AG10803 (cell line): ENCODE data around the gene SETDB2.
A peak's percentile ranks its signal among the peaks of the same experiment; 100 is the strongest.

ENCODE experiments used
- DNase-seq: peaks from one replicate; pipeline ENCODE4 v3.0.0; 2010; ENCODE audit warnings: low read depth
- H3K4me3 ChIP-seq: 2 replicates; pipeline ENCODE4 v1.5.1; 2011; ENCODE audit warnings: mild to moderate bottlenecking, low read length, control low read depth
- CTCF ChIP-seq: conservative IDR thresholded peaks from 2 replicates; pipeline ENCODE4 v1.5.1; 2011; ENCODE audit warnings: mild to moderate bottlenecking, low read length, control low read depth, inconsistent platforms

The SETDB2 gene

GRCh38 chr13:49443704-49444523, at the start of gene SETDB2, which contains the start of gene CAB39L:
Gene SETDB2 (plus strand): TSS chr13:49444274. CDS start chr13:49451894, 7,620 bp downstream.
Gene CAB39L (minus strand): TSS chr13:49444064. CDS start chr13:49382910, 61,154 bp downstream.
- H3K4me3 ChIP-seq, result peak within 1 kb of the TSS; percentile 91
- peak; percentile 50 for TF ChIP-seq CTCF
- DNase-seq, result peak; percentile 98

GRCh38 chr13:49395451-49395865, 48.6 kb upstream of the SETDB2 start:
- TF ChIP-seq CTCF, result no peak
- H3K4me3 ChIP-seq, result no peak overlapping the region
- DNase-seq, result peak; percentile 50

DNA sequence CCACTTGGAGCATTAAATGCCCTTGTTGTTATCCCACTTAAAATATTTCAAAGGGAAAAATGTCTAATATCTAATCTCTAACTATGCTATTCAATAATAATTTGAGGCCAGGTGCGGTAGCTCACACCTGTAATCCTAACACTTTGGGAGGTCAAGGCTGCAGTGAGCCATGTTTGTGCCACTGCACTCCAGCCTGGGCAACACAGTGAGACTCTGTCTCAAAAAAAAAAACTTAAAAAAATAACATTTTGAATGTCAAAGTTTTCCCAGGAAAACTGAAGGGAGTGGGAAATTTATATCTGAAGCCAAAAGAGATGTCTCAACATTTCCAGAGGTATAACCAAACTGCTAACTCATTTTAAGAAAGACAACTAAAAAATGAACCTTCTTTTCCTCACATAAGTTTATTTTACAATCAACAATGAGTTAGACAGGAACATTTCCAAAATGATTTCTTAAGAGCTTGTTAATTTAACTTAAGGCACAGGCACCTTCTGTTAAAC, 48.1 kb upstream of the SETDB2 start:
- H3K4me3 ChIP-seq, result no peak overlapping the region
- TF ChIP-seq CTCF, result no peak
- no peak for DNase-seq

GRCh38 chr13:49399801-49400472, 44.1 kb upstream of the SETDB2 start:
- H3K4me3 ChIP-seq, result no peak overlapping the region
- DNase-seq, result no peak
- no peak for TF ChIP-seq CTCF

DNA sequence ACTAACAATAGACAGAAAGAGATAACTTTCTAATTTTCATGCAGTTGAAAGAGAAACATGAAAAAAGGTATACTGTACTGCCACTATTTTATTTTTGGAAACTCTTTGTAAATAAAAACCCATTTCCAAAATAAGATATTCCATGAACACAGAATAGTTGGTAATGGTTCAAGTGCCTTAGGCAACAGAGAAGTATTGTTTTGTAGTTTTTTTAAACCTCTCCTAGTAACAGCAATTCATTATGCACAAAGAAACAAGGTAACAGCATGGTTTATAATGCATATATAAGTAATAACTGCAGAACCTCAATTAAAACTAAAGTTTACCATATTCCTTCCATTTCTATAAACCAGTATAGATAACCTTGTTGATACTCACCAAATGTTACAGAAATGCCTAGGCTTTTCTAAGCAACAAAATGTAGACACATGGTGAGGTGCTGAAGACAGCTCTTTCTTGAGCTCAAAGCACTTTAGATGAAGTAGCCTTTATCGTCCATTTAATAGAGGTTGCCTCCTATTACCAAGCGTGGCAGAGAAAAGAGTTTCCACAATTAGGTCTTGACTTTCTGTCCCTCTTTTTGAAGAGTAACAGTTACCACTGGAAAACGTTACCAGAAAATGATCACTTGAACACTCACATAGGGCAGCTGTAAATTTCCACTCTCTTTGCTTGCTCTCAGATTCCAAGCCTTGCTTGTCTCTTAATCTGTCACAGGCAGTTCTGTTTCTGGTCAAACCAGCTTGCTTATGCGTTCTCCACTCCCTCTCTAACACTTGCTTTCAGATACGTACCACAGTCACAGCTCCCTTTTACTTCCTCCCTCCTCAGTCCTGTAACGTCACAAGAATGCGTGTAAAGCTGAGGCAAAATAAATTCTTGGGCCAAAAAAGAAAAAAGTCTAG, 43.1 kb upstream of the SETDB2 start:
- H3K4me3 ChIP-seq, result no peak overlapping the region; the same call in none of the 2 replicates
- DNase-seq, result peak; percentile 62
- TF ChIP-seq CTCF, result no peak

DNA sequence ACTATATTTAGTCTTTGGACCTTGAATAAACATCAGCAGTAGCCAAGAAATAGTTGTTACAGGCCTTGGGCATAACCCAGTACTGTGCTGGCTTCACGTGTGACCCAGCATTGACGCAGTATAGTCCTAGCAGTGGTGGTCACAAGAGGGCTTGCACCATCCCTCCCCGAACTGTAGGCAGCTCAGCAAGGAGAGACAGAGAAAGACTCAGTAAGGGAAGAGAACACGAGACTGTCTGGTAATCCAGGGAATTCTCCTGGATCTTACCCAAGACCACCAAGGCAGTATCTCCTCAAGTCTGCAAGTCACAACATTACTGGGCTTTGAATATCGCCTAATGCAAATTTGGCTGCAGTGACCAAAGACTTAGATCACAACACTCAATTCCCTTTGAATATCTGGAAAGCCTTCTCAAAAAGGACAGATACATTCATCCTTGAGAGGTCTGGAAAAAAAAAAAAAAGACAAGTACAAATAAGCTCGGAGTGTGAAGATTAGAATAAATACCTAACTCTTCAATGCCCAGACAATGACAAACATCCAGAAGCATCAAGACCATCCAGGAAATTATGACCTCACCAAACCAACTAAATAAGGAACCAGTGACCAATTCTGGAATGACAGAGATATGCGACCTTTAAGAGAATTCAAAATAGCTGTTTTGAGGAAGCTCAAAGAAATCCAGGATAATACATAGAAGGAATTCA, 39.9 kb upstream of the SETDB2 start:
- no peak for DNase-seq
- no peak overlapping the region for H3K4me3 ChIP-seq
- TF ChIP-seq CTCF, result no peak
